Activated CD4-positive, alpha-beta T cell treated with anti-CD3 and anti-CD28 coated beads, Interleukin-2, amount 50 U/mL, for 4 hours (primary cell): ENCODE data around the gene DNAJC15.
"Not testable (repeated sequence)": the region's sequence is repeated elsewhere in the genome, so short reads cannot be mapped to it uniquely, and the experiment has no call there.

Experiments
- DNase-seq, 2 experiments: peaks; one replicate each; pipeline ENCODE4 v3.0.0-alpha.2; 2020

The DNAJC15 gene

GRCh38 chr13:43005460-43006236 lies 17.7 kb upstream of the DNAJC15 start:
- no peak for DNase-seq

- DNase-seq = no peak
Measured at GRCh38 chr13:43006893-43007631, 16.3 kb upstream of the DNAJC15 start.

- no peak for DNase-seq
Measured at GRCh38 chr13:43008596-43008995, 14.8 kb upstream of the DNAJC15 start.

GRCh38 chr13:43009506-43009905 lies 13.9 kb upstream of the DNAJC15 start:
- DNase-seq = no peak

- no peak for DNase-seq
Measured at GRCh38 chr13:43014162-43014561, 9.2 kb upstream of the DNAJC15 start.

- DNase-seq = no peak
Measured at GRCh38 chr13:43016226-43016625, 7.2 kb upstream of the DNAJC15 start.

- no peak for DNase-seq
Measured at GRCh38 chr13:43019811-43020210, 3.6 kb upstream of the DNAJC15 start.

GRCh38 chr13:43020794-43021193 lies 2.6 kb upstream of the DNAJC15 start:
- no peak for DNase-seq

GRCh38 chr13:43021926-43022670 lies 1.3 kb upstream of the DNAJC15 start:
- DNase-seq = no peak

- no peak for DNase-seq
Measured at GRCh38 chr13:43022934-43023288, 475 bp upstream of the DNAJC15 start.

- DNase-seq = no peak
Measured at GRCh38 chr13:43026262-43026661, 2.9 kb downstream of the DNAJC15 start.

- DNase-seq = no peak
Measured at GRCh38 chr13:43030548-43030947, 7.2 kb downstream of the DNAJC15 start.

GRCh38 chr13:43031881-43032280 lies 8.5 kb downstream of the DNAJC15 start:
- DNase-seq = no peak

GRCh38 chr13:43033038-43033437 lies 9.7 kb downstream of the DNAJC15 start:
- no peak for DNase-seq

- DNase-seq = no peak
Measured at GRCh38 chr13:43036351-43037250, 13.2 kb downstream of the DNAJC15 start.

- DNase-seq = no peak
Measured at GRCh38 chr13:43039966-43040365, 16.6 kb downstream of the DNAJC15 start.

- not testable (repeated sequence) for DNase-seq
Measured at GRCh38 chr13:43040581-43041368, 17.4 kb downstream of the DNAJC15 start.

GRCh38 chr13:43041369-43041921 lies 18.1 kb downstream of the DNAJC15 start:
- no peak for DNase-seq

GRCh38 chr13:43042410-43042921 lies 19.1 kb downstream of the DNAJC15 start:
- no peak for DNase-seq

- no peak for DNase-seq
Measured at GRCh38 chr13:43044720-43045301, 21.4 kb downstream of the DNAJC15 start.

GRCh38 chr13:43045302-43045773 lies 22.0 kb downstream of the DNAJC15 start:
- DNase-seq = not testable (repeated sequence)
